ENCODE data around the gene SLC35A2.

The SLC35A2 gene

DNA sequence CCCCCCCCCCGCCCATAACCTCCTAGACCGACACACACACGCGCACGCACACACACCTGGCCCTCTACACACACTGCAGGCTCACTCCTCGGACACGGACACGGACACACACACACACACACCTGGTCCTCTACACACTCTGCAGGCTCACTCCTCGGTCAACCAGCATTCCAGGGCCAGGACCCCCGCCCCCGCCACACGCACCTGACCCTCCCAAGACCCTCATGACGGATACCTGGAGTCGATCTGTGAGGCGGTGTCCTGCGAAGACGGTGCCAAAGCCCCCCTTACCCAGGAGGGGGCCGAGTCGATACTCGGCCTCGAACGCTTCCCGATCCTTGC is 6.8 kb upstream of the SLC35A2 start:
- H3K4me1 Mint-ChIP-seq (ENCODE audit: low read depth), result peaks cover 65% of the 10 kb centered on the region

DNA sequence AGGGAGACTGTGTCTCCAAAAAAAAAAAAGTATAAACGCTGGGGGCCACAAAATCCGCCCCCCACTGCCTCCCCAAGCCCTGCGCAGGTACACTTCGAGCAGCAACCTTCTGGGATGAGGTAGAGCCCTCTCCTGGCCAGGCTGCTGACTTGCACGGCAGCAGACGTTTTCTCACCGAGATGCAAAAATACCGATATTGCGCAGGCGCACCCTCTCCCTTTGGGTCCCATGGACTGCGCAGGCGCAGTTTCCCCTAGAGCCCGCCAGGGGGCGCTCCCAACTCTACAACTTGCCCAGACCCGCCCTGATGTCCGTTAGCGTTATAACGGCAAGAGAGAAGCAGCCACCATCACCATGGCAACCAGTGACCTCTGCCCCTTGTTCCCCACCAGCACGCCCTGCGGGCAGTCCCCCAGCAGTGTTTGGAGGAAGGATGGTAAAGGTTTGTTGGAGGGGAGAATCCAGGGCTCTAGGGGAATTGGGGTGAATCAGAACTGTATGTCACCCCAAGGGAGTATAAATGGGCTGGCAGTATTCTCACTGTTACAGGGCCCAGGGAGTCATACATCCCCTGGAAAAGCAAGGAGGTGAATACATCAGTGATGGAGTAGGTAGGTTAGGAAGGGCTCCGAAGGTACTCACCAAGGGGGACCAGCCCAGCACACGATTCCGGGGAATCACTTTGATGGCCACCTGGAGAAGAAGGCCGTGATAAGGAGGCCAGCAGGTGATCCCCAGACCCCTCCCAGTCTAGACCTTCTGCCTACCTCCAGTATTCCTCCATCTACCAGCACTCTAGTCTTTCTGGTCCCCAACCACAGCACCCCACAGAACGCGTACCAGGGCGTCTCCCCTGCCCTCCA is 5.9 kb upstream of the SLC35A2 start:
- peak; percentile 93 for DNase-seq
- peaks cover 66% of the 10 kb centered on the region for H3K4me1 Mint-ChIP-seq (ENCODE audit: low read depth)
- H3K9me3 Mint-ChIP-seq, result no peaks in the 10 kb centered on the region
- H3K27ac Mint-ChIP-seq, result peak overlapping the region; percentile 92
- peaks cover 90% of the 10 kb centered on the region for H3K36me3 Mint-ChIP-seq (ENCODE audit: low read depth)
- peaks cover 25% of the 10 kb centered on the region for H3K27me3 Mint-ChIP-seq
- H3K4me3 Mint-ChIP-seq, result peak overlapping the region; percentile 88

More for the DNA sequence above, 6.8 kb upstream of the SLC35A2 start:
- DNase-seq, result no peak
- peaks cover 88% of the 10 kb centered on the region for H3K36me3 Mint-ChIP-seq (ENCODE audit: low read depth)
- peak overlapping the region; percentile 88 for H3K4me3 Mint-ChIP-seq
- H3K27me3 Mint-ChIP-seq, result peaks cover 19% of the 10 kb centered on the region
- H3K27ac Mint-ChIP-seq, result peak overlapping the region; percentile 92
- H3K9me3 Mint-ChIP-seq, result no peaks in the 10 kb centered on the region

DNA sequence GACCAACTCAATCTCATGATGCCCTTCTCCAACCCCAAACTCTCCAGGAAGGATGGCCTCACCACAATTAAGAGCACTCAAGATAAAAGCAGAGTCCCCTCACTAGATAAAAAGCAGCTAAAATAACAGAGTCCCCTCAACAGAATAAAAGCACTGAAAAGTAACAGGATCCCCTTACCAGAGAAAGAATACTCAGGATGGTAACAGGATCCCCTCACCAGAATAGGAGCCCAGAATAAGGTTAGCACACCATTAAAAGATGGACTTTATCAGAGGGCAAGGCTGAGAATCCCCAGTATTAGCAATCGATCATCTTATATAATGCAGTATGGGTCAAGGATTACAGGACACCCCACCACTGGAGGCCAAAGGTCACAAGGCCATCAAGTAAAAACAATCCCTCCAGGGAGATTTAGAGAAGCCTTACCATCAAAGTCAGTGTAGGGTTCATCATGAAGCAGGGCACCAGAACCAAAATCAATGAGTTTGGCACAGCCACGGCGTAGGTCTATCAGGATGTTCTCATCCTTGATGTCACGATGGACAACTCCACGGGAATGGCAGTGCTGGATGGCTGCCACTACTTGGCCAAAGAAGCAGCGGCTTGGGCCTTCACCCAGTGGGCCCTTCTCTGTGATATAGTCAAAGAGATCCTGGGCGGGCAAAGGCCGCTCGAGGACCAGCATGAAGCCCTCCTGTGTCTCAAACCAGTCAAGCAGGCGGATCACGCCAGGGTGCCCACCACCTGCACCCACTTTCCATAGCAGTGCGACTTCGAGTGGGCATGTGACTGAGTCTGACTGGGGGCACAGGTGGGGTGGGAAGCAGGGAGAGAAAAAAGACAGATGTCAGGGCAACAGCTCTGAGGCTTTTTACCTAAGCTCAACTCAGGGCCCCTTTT is 3.4 kb upstream of the SLC35A2 start:
- peaks cover 40% of the 10 kb centered on the region for H3K27me3 Mint-ChIP-seq
- peaks cover 57% of the 10 kb centered on the region for H3K4me1 Mint-ChIP-seq (ENCODE audit: low read depth)
- peak overlapping the region; percentile 88 for H3K4me3 Mint-ChIP-seq
- H3K36me3 Mint-ChIP-seq (ENCODE audit: low read depth), result peaks cover 84% of the 10 kb centered on the region
- H3K9me3 Mint-ChIP-seq, result no peaks in the 10 kb centered on the region
- no peak for DNase-seq
- peak overlapping the region; percentile 92 for H3K27ac Mint-ChIP-seq

DNA sequence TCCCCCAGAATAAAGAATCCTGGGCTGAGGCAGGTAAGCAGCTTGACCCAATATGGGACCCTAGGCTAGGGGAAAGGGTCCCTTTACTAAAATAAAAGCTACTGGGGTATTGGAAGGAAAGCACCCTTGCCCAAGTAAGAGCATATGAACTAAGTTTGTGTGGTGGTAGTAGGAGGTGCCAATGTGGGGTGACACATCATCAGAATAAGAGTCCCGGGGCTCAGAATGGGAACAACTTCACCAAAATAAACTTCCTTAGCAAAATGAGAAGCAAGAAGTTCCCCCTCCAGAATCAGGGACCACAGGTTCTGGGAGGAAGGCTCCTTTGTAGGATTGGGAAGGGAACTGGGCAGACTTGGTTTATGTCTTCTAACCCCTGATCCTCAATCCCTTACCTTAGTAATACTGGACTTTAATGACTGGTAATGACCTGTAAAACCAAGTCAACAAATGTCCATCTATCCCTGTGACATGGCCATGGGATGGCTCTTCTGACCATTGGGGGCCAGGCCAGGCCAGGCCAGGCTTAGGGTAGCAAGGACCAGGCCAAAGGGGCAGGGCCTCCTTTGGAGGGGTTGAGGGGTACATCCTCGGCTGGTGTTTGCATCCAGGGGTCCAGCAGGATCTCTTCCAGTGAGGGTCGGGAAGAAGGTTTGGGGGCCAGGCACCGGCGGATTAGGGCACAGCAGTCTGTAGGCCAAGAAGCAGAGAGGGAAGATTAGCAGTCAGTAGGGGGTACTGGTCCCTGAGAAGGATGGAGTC is 2.3 kb upstream of the SLC35A2 start:
- peaks cover 82% of the 10 kb centered on the region for H3K36me3 Mint-ChIP-seq (ENCODE audit: low read depth)
- H3K9me3 Mint-ChIP-seq, result no peaks in the 10 kb centered on the region
- peak overlapping the region; percentile 92 for H3K27ac Mint-ChIP-seq
- H3K27me3 Mint-ChIP-seq, result peaks cover 37% of the 10 kb centered on the region
- peaks cover 50% of the 10 kb centered on the region for H3K4me1 Mint-ChIP-seq (ENCODE audit: low read depth)
- DNase-seq, result no peak
- H3K4me3 Mint-ChIP-seq, result peak overlapping the region; percentile 88

DNA sequence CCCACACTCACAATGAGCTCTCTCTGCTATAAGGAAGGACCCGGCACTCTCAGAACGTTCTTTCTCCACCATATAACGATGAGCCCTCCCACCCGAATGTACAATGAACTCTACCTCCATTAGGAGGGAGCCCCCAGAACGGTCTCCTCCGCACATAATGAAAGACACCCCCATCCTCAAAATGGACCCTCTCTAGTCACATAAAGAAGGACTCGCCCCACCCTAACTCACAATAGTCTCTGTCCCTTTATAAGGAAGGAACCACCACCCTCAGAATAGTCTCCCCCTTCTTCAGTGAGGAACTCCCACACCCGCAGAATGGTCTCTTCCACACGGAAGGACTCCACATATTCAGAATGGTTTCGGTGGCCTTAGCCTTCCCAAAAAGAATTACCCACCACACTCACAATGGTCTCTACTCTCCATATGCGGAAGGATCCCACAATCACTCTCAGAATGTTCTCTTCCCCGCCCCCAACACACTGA is 477 bp downstream of the SLC35A2 start:
- peak overlapping the region; percentile 88 for H3K4me3 Mint-ChIP-seq
- DNase-seq, result no peak
- no peaks in the 10 kb centered on the region for H3K9me3 Mint-ChIP-seq
- H3K4me1 Mint-ChIP-seq (ENCODE audit: low read depth), result peaks cover 44% of the 10 kb centered on the region
- peaks cover 64% of the 10 kb centered on the region for H3K36me3 Mint-ChIP-seq (ENCODE audit: low read depth)
- H3K27me3 Mint-ChIP-seq, result peaks cover 27% of the 10 kb centered on the region
- H3K27ac Mint-ChIP-seq, result peak overlapping the region; percentile 94

DNA sequence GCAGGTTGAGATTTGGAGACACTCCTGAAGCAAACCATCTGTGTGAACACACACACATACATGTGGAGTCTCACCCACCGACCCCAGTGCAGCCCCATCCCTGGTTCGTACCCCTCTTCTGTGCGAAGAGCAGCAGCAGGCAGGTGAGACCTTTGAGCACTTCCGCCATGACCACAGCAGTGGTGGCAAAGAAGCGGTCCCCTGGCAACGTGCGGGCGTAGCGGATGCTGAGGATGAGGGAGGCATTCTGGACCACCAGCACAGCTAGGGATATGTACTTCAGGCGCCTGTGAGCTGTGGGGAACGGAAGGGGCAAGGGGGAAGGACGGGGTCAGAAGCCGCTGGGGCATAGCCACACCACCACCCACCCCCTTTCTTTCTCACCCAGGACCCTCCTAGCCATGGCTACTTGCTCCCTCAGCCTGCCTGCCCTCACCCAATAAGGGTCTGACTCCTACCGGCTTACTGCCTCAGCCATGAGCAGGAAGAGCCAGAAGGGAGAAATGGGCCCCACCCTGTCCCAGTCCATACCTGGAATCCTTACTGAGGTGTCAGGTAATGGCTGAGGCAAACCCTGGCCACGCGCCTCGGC is 1.6 kb downstream of the SLC35A2 start:
- Mint-ChIP-seq H3K4me1 (ENCODE audit: low read depth) (peaks cover 38% of the 10 kb centered on the region), H3K36me3 (ENCODE audit: low read depth) (peaks cover 62% of the 10 kb centered on the region), H3K4me3 (peak overlapping the region; percentile 88), H3K9me3 (no peaks in the 10 kb centered on the region), H3K27me3 (peaks cover 27% of the 10 kb centered on the region), H3K27ac (no peak overlapping the region)
- no peak for DNase-seq

DNA sequence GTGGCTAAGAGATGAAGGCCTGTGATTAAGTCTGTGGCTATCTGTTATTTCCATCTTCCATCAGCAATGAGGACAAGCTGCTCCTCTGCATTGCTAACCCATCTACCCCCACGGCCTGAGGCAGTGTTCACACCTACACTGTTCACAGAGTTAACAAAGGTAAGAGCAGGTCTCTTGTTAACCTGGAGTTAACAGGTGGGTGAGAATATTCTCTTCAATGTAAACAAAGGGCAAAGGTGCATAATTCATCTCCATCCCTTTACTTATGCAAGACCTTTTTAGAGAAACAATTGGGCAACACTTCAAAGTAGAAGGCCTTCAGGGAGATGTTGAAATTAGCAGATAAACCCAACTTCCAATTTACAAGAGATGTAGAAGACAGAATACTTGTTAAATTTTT is 2.8 kb downstream of the SLC35A2 start:
- Mint-ChIP-seq H3K4me3 (no peak overlapping the region), H3K9me3 (no peaks in the 10 kb centered on the region), H3K36me3 (ENCODE audit: low read depth) (peaks cover 59% of the 10 kb centered on the region), H3K27me3 (peaks cover 30% of the 10 kb centered on the region), H3K4me1 (ENCODE audit: low read depth) (peaks cover 26% of the 10 kb centered on the region), H3K27ac (no peak overlapping the region)
- DNase-seq, result no peak

DNA sequence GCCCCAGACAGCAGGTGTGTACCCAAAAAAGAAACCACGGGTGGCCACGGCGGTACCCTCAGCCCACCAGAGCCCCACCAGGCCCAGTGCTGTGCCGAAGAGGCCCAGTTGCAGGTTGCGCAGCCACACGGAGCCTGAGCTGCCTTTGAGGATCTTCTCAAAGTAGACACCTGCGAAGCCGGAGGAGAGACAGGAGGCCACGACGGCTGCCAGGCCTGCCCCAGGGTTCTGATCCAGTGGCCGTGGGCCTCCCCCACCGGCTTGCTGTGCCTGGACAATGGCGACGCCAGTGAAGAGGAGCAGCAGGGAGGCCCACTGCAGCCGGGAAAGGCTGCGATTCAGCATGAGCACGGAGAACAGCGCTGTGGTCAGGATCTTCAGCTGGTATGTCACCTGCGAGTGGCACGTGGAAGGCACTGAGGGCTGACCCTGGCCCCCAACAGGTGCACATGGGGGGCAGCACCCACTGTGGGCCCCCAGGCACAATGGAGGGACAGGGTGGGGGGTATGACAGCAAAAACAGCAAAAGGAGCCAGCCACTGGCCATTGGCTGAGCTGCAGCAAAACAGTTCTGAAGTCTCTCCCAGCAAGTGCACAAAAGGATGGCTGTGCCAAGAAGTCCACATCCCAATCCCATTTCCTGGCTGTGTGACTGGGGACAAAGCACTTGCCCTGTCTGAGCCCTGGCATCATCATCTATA is 6.2 kb downstream of the SLC35A2 start:
- Mint-ChIP-seq H3K36me3 (ENCODE audit: low read depth) (peaks cover 67% of the 10 kb centered on the region), H3K4me1 (ENCODE audit: low read depth) (peaks cover 3% of the 10 kb centered on the region), H3K27ac (peak overlapping the region; percentile 64), H3K4me3 (no peak overlapping the region), H3K27me3 (peaks cover 20% of the 10 kb centered on the region), H3K9me3 (no peaks in the 10 kb centered on the region)
- no peak for DNase-seq

DNA sequence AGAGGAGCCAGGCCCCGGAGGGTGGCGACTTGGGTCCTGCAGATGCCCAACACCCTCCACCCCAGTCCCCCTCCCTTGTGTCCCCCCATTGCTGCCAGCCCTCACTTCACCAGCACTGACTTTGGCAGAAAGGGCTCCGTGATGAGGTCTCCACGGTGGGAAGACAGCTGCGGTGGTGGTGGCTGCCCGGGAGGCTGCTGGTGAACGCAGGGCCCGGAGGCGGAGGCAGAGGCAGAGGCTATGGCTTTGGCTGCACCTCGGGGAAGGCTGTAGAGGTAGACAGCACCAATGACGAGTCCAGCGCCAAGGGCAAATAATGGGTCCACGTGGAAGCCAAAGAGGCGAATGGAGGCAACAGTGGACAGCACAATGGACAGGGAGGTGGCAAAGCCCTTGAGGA is 6.8 kb downstream of the SLC35A2 start:
- Mint-ChIP-seq H3K4me1 (ENCODE audit: low read depth) (peaks cover 4% of the 10 kb centered on the region), H3K27me3 (peaks cover 19% of the 10 kb centered on the region), H3K36me3 (ENCODE audit: low read depth) (peaks cover 71% of the 10 kb centered on the region), H3K4me3 (no peak overlapping the region), H3K27ac (peak overlapping the region; percentile 47), H3K9me3 (no peaks in the 10 kb centered on the region)
- no peak for DNase-seq

DNA sequence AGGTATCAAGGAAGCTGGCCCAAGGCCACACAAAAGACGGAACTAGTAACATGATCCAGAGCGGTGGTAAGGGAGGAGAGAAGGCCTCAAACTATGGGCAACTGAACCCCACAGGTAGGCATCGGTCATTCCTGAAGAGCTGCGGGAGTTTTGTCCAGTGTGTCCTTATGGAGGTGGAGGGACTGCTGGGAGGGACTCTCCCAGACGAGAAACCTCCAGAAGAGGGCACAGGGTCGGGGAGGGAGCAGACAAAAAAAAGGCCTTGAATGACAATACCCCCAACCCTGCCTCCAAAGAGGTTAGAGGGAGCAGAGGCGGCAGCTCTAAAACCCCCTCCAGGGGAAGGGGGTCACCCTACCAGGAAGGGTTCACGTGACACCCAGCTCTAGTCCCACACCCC is 7.3 kb downstream of the SLC35A2 start:
- no peaks in the 10 kb centered on the region for H3K9me3 Mint-ChIP-seq
- peaks cover 7% of the 10 kb centered on the region for H3K4me1 Mint-ChIP-seq (ENCODE audit: low read depth)
- no peak for DNase-seq

DNA sequence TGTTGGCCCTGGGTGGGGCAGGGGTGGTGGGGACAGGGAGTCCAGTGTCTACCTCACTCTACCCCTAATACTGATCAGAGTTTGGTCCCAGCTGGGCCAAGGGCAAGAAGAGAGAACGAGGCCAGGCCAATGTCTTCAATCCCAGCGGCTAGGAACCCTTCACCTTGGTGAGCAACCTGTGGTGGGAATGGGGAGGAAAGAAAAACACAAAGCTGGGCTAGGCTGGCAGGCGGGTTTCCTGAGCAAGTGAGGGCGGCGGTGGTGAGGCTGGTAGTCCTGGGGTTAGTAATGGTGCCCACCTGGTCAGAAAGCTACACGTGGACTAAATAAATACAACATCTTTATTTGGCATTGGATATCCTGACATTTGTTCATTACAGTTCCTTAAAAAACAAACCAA is 8.2 kb downstream of the SLC35A2 start:
- Mint-ChIP-seq H3K27me3 (peaks cover 19% of the 10 kb centered on the region), H3K4me3 (no peak overlapping the region), H3K9me3 (no peaks in the 10 kb centered on the region), H3K36me3 (ENCODE audit: low read depth) (peaks cover 67% of the 10 kb centered on the region), H3K27ac (peak overlapping the region; percentile 78), H3K4me1 (ENCODE audit: low read depth) (peaks cover 9% of the 10 kb centered on the region)
- DNase-seq, result no peak

More for the DNA sequence above, 7.3 kb downstream of the SLC35A2 start:
- H3K36me3 Mint-ChIP-seq (ENCODE audit: low read depth), result peaks cover 71% of the 10 kb centered on the region
- H3K4me3 Mint-ChIP-seq, result no peak overlapping the region
- peak overlapping the region; percentile 78 for H3K27ac Mint-ChIP-seq
- peaks cover 19% of the 10 kb centered on the region for H3K27me3 Mint-ChIP-seq

DNA sequence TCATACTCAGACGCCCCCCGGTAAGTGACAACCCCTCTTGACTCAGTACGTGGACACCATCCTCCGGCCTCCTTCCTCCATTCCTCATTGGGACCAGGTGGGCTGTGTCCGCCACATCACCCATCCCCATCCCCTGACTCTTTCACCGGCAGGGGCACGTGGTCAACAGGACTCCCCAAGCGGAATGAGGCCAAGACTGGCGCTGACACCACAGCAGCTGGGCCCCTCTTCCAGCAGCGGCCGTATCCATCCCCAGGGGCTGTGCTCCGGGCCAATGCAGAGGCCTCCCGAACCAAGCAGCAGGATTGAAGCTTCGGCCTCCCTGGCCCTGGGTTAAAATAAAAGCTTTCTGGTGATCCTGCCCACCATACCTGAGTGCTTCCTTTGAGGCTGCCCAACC is 8.7 kb downstream of the SLC35A2 start:
- peaks cover 19% of the 10 kb centered on the region for H3K27me3 Mint-ChIP-seq
- H3K4me3 Mint-ChIP-seq, result no peak overlapping the region
- peaks cover 69% of the 10 kb centered on the region for H3K36me3 Mint-ChIP-seq (ENCODE audit: low read depth)
- DNase-seq, result no peak
- peaks cover 9% of the 10 kb centered on the region for H3K4me1 Mint-ChIP-seq (ENCODE audit: low read depth)
- no peaks in the 10 kb centered on the region for H3K9me3 Mint-ChIP-seq
- H3K27ac Mint-ChIP-seq, result peak overlapping the region; percentile 44

DNA sequence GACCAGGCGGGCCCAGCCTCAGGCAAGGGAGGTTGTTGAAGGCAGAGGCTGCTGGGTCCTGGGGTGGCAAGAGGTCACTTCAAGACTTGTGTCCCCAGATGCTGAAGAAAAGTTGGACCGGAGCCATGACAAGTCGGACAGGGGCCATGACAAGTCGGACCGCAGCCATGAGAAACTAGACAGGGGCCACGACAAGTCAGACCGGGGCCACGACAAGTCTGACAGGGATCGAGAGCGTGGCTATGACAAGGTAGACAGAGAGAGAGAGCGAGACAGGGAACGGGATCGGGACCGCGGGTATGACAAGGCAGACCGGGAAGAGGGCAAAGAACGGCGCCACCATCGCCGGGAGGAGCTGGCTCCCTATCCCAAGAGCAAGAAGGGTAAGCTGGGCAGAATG is 9.3 kb downstream of the SLC35A2 start:
- H3K9me3 Mint-ChIP-seq, result no peaks in the 10 kb centered on the region
- H3K27ac Mint-ChIP-seq, result peak overlapping the region; percentile 44
- peaks cover 72% of the 10 kb centered on the region for H3K36me3 Mint-ChIP-seq (ENCODE audit: low read depth)

More for the DNA sequence above, 9.3 kb downstream of the SLC35A2 start:
- peaks cover 9% of the 10 kb centered on the region for H3K4me1 Mint-ChIP-seq (ENCODE audit: low read depth)
- H3K4me3 Mint-ChIP-seq, result no peak overlapping the region
- H3K27me3 Mint-ChIP-seq, result peaks cover 19% of the 10 kb centered on the region
- DNase-seq, result no peak

Measured in activated T-cell treated with anti-CD3 and anti-CD28 coated beads, Interleukin-2, amount 50 U/mL, for 24 hours (primary cell).